Smooth muscle cell of trachea (primary cell): ENCODE measurements around the gene C1QL2. TPM values are rescaled to one million over a fixed set of nuclear protein-coding genes. Genes with fewer than 3 reads are reported as not detected.

Experiments used
- total RNA-seq: library from RNA; depleted of rRNA; stranded (reverse); fragments of >200 nt; gene quantifications from 2 replicates; pipeline ENCODE4 v1.2.1, GENCODE V29; 2014

The C1QL2 gene
- not detected in 2 replicates for total RNA-seq

GRCh38 chr2:119158563-119159347, at the start of gene C1QL2:
Gene C1QL2, minus strand, starts transcription at chr2:119158751. Its CDS starts 482 bp downstream, at chr2:119158269.

Other genes with a start within 250 kb of the C1QL2 start
- not detected in 2 replicates for gene MARCO, start 216.6 kb downstream of the C1QL2 start, total RNA-seq
- 25.6 and 34.6 TPM in 2 replicates for gene STEAP3, start 65.1 kb upstream of the C1QL2 start, total RNA-seq
- gene C2orf76, start 208.1 kb upstream of the C1QL2 start, total RNA-seq, result 10.9 and 12.8 TPM in 2 replicates
- 72.1 and 160 TPM in 2 replicates for gene DBI, start 208.2 kb upstream of the C1QL2 start, total RNA-seq